Stimulated activated CD4-positive, alpha-beta T cell treated with anti-CD3 and anti-CD28 coated beads, Interleukin-15, amount 100 ng/mL, for 24 hours (primary cell): Measurements from ENCODE around the gene GOT1.

Experiments used
- DNase-seq: peaks from one replicate; pipeline ENCODE4 v3.0.0-alpha.2; 2020

Gene GOT1

DNA sequence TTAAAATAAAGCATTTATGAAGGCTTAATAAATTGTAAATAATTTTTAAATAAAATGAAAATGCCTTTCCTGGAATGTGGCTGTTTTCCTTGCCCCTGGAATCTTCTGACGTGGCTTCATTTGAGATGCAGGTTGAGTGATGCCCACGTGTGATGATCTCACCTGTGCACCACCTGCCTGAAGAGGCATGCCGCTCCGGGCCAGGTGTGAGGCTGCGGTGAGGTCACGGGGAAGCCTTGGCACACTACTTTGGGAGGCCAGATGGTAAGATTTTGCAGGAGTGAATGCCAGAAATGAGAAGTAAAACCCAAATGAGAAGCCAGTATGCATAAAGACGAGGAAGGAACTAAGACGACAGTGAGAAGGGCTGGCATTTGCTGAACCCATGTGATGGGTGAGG, 36.2 kb downstream of the GOT1 start:
- no peak for DNase-seq

DNA sequence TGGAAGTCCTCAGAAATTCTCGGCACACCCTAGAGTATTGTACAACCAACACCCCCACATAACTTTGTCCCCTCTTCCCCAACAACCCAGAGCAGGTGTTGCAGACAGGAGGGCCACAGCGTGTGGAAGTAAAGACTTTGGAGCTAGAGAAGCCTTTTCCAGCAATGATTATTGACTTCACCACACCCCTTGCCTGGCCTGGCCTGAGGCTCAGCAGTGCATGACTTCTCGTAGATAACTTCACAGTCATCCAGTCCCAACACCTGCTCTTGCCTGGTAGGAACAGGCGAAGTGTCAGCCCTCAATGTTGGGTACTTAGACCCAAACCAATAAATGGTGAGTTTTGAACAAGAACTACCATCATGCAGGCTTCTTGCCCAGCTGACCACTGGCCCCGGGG, 36.7 kb downstream of the GOT1 start:
- no peak for DNase-seq

DNA sequence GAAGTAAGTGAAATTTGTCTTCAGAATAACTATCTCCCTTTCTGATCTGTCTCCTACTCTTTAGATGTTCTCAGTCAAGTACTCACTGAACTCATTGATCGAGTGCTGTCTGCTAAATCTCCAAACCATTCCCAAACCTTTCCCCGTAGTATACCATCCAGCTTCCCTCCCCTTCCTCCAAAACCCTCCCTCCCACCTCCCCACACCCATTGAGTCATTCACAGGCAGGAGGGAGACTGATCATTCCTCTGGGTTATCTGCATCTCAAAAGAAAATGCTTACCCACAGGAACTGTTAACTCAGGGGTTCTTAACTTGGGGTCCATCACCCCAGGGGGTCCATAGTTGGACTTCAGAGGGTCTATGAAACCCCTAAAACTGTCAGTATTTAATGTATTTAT, 37.4 kb downstream of the GOT1 start:
- DNase-seq: no peak

DNA sequence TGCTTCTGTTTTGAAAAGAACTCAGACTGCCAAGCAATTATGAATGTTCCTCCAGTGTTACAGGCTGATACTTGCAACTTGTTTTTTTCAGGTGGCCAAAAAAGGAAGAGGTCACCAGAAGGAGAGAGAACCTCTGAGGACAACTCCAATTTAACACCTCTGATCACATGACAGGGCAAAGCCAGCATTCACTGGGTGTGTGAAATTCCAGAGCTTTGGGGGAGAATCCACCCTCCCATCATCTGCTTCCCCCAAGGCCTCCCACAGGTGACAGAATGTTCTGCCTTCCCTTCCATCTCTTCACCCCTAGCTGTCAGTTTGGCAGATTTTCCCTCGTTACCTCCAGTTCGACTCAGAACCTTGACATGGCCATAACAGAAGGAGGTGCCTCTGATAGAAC, 39.1 kb downstream of the GOT1 start:
- no peak for DNase-seq

DNA sequence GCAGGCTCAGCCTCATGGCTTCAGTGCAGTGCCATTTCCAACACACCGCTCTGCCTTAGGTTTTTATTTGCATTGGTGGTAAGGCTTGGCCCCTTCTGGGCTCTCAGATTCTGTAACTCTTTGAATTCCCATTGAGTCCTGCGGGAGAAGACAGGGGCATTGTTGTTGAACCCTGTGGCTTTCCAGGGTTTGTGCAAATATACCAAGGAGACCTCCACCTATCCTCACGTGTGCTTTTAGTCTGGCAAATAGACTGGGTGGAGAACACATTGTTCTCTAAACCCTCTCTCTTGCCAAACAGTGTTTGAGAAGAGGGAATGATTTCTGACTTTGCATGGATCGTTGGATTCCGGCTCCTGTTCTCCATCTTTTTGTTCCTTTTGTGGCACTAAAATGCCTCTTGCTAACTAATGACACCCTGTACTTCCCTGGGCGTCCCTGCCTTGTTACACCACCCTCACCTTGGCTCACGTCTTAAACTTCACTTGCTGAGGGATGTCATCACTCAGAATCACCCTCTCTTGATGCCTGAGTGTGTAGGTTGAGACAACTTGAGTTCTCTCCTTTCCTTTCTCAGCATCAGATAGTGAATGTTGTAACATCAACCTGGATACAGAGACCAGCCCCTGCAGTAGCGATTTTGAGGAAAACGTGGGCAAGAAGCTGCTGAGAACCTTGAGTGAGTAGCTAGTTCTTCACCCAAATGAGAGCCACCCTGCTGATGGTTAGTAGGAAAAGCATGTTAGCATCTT, 40.5 kb downstream of the GOT1 start:
- DNase-seq: no peak

DNA sequence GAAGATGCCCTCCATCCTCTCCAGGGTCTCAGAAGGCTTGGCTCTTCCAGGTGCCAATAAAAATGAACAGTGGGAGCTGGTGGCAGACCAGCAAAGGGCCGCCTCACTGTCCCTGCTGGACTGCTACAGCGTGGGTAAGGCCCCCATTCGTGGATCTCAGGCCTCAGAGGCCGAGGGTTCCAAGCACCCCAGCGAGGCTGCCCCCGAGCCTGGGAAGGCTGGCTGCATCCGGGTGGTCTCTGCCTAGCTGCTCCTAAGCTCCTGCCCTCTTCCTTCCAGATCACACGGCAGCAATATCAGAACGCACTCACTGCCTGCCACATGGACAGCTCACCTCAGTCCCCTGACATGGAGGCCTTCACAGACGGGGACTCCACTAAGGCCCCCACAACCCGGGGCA, 42.9 kb downstream of the GOT1 start:
- no peak for DNase-seq

DNA sequence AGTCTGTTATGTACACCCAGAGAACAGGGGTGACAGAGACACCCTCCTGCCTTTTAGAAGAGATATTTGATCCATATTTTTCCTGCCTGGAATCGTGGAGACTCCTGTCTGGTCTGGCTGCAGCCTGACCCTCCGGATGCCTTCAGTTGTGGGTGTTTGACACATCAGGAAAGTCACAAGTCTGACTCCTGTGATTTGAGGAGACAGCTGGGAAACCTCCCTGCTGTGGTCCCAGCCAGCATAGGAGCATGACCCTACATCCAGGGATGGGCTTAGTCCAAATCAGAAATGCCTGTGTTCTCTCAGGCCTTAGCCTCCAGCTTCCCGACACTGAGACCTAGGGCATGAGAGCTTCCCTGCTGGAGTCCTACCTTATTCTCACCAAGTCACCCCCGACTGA, 43.4 kb downstream of the GOT1 start:
- DNase-seq: no peak

DNA sequence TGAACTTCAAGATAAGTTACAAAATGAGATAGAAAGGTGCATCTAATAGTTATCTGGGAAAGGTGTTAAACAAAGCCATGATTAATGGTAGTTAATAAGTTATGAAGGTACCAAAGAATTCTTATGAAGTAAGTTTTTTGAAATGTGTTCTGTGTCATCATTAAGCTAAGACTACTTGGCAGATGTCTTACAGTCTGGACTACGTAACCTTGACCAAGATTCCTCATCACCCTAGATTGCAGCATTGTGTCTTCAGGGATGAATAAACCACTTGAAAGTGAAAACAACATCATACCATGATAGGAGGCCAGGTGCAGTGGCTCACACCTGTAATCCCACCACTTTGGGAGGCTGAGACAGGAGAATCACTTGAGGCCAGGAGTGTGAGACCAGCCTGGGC, 48.2 kb downstream of the GOT1 start:
- DNase-seq: no peak

DNA sequence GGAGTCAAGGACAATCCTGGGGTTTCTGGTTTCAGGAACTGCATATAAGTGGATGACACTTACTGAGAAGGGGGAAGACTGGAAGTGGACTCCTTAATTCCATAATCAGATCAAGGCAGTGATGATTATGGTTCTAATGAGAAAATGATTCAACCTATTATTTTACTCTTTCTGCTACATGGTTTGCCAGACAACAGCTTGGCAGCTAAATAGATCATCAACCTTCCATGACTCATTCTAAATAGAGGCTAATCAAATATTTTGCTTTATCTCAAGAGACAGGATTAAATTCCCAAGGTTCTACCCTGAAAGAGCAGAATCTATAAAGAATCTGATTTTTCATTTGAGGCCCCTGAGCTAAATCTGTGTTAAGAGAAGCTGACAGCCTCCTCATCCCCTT, 55.0 kb downstream of the GOT1 start:
- no peak for DNase-seq

DNA sequence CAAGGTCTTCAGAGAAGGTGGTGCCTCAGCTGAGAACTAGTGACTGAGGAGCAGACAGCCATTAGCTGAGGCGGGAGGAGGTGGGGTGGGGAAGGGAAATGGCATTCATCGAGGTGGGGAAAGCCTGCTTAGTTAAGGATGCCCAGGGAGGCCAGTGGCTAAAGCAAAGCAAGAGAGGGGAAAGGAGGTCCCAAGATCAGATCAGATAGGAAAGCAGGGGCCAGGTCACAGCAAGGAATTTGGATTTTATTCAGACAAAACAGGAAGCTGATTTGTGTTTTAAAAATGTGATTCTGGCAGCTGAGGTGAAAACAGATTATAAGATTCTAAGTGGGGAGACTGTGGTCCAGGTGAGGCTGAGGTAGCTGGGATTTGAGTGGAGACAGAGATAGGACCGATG, 55.5 kb downstream of the GOT1 start:
- no peak for DNase-seq

DNA sequence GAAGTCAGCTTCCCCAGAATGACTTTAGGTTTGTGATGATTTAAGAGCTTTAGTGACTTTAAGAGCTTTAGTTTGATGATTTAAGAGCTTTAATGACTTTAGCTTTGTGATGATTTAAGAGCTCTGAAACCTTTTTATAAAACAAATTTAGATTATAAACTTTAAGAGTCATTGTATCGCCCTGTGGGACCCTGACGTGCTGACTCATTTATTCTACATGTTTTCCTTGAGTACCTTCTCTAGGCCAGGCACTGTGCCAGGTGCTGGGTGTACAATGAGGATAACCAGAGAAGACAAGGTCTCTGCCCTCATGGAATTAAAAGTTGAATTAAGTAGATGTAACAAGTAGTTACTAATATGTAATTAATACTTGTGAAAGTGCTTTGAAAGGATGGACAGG, 55.9 kb downstream of the GOT1 start:
- no peak for DNase-seq

DNA sequence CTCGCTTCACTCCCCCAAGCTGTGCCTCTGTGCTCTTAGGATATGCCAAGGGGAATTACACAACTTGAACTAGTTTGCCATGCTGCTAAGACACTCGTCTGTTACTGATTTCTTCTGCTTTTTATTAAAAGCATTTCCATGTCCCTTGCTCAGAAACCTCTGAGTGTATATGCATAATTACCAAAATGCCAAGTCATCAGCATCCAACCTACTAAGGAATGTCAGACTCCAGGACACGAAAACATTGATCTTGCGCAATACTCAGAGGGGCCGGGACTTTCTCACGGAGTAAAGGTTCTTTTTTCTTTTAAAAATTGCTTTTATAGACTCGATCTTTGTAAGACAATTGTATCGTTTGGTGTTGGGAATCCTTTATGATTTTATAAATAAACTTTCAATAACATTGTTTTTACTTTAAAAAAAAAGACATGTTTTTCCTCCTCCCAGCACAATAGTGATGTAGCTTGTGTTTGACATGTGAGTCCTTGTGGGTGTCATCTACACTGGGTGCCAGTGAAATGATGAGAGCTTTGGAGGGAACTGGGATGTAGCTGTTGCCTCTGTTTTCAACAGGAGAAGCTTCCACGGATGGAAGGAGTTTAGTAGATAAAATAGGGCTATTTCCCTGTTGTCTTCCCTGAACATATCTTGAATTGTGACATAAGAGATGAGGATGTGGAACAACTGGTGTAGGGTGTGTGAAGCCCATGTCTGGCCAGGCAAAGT, 57.7 kb downstream of the GOT1 start:
- no peak for DNase-seq

DNA sequence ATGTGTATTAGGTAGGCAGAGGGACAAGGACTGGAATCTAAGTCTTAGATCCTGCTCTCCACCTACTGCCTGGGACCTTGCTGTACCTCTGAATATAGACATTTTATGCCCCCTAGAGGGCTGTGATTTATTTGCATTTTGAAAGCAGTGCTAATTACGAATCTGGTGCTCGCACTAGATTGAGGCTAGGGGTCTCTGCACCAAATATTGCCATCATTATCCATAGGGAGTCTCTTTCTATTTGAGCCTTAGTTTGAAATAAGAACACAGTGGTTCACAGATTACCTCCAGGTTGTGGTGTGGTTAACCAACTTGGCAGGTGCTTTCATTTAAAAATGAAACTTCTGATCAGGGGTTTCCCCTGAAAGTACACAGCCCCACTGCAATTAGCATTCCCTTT, 59.4 kb downstream of the GOT1 start:
- peak; percentile 6 for DNase-seq

DNA sequence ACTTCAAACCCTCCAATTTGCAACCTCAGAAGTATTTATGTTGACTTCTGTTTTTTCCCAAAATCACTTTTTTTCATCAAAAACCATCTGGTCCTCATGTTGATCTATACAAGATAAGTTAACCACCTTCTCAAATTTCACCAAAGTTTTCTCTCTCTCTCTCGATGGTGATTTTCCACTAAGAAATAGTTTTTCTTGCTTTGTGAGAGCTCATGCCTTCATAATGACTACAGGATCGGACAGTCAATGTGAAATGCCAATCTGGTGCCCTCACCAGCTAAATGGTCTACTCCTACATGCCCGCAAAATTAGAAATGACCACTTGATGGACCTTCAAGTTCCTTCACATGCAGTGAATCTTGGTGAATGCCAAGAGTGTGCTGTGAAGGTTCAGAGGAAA, 60.9 kb downstream of the GOT1 start:
- no peak for DNase-seq

DNA sequence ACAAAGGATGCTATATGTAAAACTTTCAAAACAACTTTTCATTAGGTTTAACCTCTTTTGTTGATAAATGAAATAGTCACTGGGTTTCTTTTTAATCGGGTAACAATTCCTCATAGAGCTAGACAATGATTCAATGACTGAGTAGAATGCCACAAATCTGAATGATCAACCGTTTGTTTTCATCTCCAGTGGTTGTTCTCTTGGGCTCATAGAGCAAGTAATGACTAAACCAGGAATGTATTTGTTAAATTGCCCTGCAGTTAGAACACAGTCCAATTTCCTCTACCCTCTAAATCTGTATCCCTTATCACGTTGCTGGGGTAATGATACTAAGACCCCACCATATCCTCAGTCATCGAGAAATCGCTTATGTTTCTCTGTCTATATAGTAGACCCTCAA, 61.3 kb downstream of the GOT1 start:
- no peak for DNase-seq

DNA sequence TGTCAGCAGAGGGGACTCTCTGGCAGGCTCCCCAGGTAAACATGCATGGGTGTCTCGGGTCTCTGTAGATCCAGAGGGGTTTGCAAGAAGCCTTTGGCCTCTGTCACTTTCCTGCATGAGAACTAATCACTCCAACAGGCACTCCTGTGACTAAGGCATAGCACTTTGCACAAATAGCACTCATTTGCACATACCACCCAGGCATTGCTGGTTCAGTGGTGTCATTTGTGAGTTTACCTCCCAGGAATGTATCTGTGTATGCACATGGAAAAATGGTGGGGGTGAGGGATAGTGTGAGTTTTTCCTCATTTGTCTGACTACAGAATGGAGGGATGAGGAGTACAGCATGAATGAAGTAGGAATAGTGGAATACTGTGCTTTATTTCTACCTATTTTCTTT, 61.8 kb downstream of the GOT1 start:
- no peak for DNase-seq

DNA sequence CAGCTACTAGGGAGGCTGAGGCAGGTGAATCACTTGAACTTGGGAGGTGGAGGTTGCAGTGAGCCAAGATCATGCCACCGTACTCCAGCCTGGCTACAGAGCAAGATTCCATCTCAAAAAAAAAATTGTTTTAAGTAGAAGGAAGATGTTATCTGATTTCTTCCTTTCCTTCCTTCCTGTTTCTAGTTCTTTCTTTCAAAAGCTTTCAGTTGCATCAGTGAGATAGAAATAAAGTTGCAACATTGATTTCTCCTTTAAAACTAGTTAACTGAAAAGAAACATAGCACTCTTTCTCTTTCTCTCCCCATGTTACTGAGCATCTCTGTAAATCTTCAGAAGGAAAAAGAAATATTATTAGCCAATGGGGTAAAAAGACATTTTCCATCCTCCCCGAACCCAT, 63.8 kb downstream of the GOT1 start:
- no peak for DNase-seq

DNA sequence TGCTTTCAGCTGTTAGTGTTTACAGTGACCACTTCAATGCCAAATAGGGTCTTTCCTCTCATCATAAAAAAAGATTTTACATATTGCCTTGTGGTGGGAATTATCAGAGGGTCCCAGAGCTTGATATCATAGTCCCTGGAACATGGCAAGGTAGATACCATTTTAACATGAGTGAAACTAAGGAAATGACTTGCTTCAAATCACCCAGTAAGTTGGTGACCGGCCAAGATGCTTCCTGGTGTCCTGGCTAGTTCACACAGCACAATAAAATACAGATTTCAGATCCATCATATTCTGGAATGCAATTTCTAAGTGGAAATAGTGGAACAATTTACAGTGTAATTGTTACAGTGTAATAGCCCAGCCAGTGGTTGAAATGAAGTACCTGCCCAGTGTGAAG, 64.7 kb downstream of the GOT1 start:
- no peak for DNase-seq

DNA sequence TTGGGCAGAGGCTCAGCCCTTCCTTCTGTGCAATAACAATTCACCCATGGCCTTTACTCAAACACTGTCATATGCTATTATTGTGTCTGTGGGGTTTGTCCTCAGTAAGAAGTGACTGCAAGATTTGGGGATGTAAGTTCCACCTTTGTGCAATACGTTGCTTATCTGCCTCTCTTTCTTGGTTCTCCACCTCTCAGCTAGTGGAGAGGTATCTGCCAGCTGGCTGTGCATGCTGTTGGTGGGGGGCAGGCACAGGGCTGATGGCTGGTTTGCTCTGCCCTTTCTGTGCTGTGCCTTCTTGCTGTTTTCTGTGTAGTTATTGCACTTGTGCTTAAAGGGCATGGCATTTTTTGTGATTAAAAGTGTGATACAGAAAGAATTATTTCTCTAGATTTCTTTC, 65.1 kb downstream of the GOT1 start:
- no peak for DNase-seq

DNA sequence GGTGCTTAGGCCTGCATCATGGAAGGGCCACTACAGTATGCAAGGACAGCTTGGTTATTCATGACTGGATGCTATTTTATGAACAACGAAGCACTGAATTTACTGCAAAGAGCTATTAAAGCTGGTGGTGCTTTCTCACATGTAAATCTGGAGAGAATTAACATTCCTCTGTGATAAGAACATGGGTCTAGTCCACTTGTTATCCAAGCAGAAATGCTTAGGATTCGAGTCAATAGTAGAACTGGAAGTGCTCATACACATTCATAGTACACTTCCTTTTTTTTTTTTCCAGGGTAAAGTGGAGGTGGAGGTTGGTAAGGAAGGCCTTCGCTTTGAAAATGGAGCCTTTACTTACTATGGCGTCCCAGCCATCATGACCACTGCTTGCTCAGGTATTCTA, 66.3 kb downstream of the GOT1 start:
- DNase-seq: no peak

DNA sequence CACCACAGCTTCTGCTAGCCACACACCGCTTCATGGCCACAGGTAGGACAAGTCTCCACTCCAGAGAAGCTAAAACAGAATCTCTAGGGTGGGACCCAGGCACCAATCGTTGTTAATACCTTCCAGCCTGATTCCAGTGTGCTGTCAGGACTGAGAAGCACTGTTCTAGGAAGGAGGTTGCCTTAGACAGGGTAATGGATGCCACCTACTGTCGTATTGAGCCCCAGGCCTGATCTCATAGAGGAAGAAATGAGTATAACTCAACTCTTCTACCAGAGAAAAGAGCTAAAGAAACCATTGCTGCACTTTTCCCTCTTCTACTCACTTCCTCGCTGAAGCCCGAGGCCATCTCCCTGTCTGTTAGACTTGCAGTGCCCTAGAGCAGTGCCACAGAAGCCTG, 69.5 kb downstream of the GOT1 start:
- DNase-seq: no peak

DNA sequence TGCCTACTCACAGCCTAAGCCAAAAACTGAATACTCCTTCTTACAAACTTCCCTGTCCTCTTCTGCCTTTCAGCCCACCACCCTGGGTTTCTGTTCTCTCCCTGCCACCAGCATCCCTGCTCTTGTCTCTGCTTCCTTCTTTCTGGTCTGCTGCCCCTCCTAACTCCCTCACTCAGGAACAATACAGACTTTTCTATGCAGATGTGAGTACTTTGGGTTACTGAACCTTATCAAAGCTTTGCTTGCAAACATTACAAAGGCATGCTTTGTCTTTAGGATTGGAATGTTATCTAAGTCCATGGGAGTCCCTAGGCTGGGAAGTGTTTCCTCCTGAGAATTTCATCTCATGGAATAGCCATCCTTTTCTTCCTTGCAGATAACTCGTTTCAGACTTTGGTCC, 72.3 kb downstream of the GOT1 start:
- DNase-seq: no peak

DNA sequence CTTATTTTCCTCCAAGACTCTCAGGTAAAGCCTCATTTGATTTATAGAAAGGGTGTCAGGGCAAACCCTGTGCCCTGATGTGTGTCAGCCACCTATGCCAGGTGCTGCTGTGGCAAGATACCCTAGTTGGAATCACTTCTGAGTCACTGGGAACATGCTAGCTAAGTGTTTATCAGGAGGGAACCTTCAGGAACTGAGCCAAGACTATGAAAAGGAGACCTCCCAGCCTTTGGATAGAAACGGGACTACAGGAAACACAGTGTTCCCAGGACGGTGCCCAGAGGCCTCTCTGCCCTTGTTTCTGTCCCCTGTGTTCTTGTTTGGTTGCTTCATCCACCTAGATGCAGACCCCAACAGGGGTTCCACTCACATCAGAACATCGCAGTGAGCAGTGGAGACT, 72.7 kb downstream of the GOT1 start:
- DNase-seq: no peak

DNA sequence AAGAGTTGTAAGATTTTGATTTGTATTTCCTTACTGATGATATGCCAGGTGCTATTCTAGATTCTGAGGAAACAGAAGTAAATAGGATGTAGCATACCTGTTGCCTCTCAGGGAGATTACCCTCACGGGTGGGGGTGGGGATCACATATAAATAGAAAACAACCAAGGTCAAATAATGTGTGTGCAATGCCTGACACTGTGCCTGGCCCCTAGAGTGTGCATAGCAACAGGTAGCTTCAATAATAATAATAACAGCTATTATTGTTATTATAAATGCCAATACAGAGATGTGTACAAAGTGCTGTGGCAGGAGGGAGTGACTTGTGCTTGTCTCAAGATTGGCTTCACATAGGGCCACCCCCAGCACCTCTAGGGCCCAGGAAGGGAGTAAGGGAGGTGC, 77.2 kb downstream of the GOT1 start:
- no peak for DNase-seq

DNA sequence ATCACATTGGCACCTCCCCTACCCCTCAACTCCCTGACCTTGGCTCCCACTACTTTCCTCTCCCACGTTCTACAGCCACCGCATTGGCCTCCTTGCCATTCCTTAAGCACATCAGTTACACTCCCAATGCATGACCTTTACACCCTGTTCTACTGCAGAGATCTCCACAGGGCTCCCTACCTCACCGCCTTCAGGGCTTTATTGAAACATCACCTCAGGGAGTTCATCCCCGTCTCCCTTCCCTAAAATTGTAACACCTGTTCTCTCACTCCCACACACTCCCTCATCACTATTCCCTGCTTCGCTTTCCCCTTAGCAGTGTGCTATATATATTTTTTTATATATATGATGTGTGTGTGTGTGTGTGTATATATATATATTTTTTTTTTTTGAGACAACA, 82.8 kb downstream of the GOT1 start:
- DNase-seq: no peak
